Measurements from ENCODE around the gene SORCS1.

- TF ChIP-seq, protein P1, sequence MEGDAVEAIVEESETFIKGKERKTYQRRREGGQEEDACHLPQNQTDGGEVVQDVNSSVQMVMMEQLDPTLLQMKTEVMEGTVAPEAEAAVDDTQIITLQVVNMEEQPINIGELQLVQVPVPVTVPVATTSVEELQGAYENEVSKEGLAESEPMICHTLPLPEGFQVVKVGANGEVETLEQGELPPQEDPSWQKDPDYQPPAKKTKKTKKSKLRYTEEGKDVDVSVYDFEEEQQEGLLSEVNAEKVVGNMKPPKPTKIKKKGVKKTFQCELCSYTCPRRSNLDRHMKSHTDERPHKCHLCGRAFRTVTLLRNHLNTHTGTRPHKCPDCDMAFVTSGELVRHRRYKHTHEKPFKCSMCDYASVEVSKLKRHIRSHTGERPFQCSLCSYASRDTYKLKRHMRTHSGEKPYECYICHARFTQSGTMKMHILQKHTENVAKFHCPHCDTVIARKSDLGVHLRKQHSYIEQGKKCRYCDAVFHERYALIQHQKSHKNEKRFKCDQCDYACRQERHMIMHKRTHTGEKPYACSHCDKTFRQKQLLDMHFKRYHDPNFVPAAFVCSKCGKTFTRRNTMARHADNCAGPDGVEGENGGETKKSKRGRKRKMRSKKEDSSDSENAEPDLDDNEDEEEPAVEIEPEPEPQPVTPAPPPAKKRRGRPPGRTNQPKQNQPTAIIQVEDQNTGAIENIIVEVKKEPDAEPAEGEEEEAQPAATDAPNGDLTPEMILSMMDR (IDR thresholded peaks at IDR 0.05), result no peak
- TF ChIP-seq RFX5 (IDR thresholded peaks at IDR 0.05; ENCODE audit: low read length), result no peak
- TF ChIP-seq YY1 (IDR thresholded peaks at IDR 0.05; ENCODE audit: low read depth), result no peak
- TF ChIP-seq RAD21 (IDR thresholded peaks at IDR 0.05; ENCODE audit: low read length), result no peak
- TF ChIP-seq EZH2phosphoT487 (IDR thresholded peaks at IDR 0.05; ENCODE audit: borderline replicate concordance, low read depth), result no peak
- no peak for TF ChIP-seq SIN3A (IDR thresholded peaks at IDR 0.05; ENCODE audit: borderline replicate concordance, low read depth, low read length)
- no peak for TF ChIP-seq GATA2 (CRISPR knock-in tag; IDR thresholded peaks at IDR 0.05)
Measured at GRCh38 chr10:106576534-106576933, 588.0 kb downstream of the SORCS1 start.
